Astrocyte (in vitro differentiated cells and primary cell): ENCODE data around the gene ZSCAN10.

Experiments used
- EZH2 ChIP-seq: IDR thresholded peaks from 2 replicates; pipeline ENCODE4 v1.6.1; 2012; ENCODE audit warnings: mild to moderate bottlenecking, low read length, inconsistent platforms; ENCODE audit not compliant: insufficient read depth
- TF ChIP-seq, protein P1 (sequence below): IDR thresholded peaks from 2 replicates; pipeline ENCODE4 v1.5.1; 2011; ENCODE audit warnings: low read depth, mild to moderate bottlenecking, inconsistent platforms, low read length, moderate library complexity; ENCODE audit not compliant: insufficient read depth

DNA sequence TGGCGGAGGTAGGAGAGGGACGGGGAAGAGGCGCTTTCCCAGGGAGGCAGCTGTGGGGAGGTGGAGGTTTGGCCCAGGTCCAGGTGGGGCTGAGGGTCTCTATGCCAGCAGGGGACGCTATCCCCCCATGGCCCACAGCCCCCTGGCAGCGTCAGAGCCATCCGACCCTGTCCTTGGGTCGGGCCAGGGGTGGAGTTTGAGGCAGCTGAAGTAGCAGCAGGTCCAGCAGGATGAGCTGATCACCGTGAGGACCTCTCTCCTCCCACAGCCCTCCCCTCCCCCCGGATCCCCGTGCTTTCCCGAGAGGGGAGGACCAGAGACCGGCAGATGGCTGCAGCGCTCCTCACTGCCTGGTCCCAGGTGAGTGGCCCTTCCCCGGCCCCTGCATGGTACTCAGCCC, 16.5 kb upstream of the ZSCAN10 start:
- TF ChIP-seq, protein P1, sequence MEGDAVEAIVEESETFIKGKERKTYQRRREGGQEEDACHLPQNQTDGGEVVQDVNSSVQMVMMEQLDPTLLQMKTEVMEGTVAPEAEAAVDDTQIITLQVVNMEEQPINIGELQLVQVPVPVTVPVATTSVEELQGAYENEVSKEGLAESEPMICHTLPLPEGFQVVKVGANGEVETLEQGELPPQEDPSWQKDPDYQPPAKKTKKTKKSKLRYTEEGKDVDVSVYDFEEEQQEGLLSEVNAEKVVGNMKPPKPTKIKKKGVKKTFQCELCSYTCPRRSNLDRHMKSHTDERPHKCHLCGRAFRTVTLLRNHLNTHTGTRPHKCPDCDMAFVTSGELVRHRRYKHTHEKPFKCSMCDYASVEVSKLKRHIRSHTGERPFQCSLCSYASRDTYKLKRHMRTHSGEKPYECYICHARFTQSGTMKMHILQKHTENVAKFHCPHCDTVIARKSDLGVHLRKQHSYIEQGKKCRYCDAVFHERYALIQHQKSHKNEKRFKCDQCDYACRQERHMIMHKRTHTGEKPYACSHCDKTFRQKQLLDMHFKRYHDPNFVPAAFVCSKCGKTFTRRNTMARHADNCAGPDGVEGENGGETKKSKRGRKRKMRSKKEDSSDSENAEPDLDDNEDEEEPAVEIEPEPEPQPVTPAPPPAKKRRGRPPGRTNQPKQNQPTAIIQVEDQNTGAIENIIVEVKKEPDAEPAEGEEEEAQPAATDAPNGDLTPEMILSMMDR = no peak
- no peak for TF ChIP-seq EZH2
